GM12875 (cell line): ENCODE results near the gene BIN1.

ENCODE experiments used
- H3K4me3 ChIP-seq: one replicate; pipeline ENCODE4 v1.5.1; 2011; ENCODE audit warnings: low read depth, low read length, control low read depth
- CTCF ChIP-seq: IDR thresholded peaks from 2 replicates; pipeline ENCODE4 v1.5.1; 2011; ENCODE audit warnings: low read depth, mild to moderate bottlenecking, control low read depth, inconsistent platforms, low read length, moderate library complexity, borderline replicate concordance; ENCODE audit not compliant: insufficient read depth

Gene BIN1

GRCh38 chr2:127006962-127007361 is 100.0 kb downstream of the BIN1 start:
- H3K4me3 ChIP-seq = no peak overlapping the region
- TF ChIP-seq CTCF = no peak

GRCh38 chr2:127004893-127005600 is 101.9 kb downstream of the BIN1 start:
- TF ChIP-seq CTCF = no peak
- no peak overlapping the region for H3K4me3 ChIP-seq

- TF ChIP-seq CTCF = no peak
These were observed 103.7 kb downstream of the BIN1 start for GRCh38 chr2:127003070-127003800.

GRCh38 chr2:127001751-127002150 is 105.2 kb downstream of the BIN1 start:
- H3K4me3 ChIP-seq = no peak overlapping the region
- TF ChIP-seq CTCF = no peak

More at GRCh38 chr2:127003070-127003800, 103.7 kb downstream of the BIN1 start:
- H3K4me3 ChIP-seq = no peak overlapping the region

- TF ChIP-seq CTCF = no peak
- H3K4me3 ChIP-seq = no peak overlapping the region
These were observed 106.0 kb downstream of the BIN1 start for GRCh38 chr2:127000937-127001336.

GRCh38 chr2:127000194-127000593 is 106.8 kb downstream of the BIN1 start:
- no peak for TF ChIP-seq CTCF
- H3K4me3 ChIP-seq = no peak overlapping the region
